GM23338 (cell line): ENCODE results near the gene CAPS. TPM values are rescaled to one million over a fixed set of nuclear protein-coding genes. Genes with fewer than 3 reads are reported as not detected.

ENCODE experiments used
- ATAC-seq: fragments of 200-7000 bp; cut with Tn5 transposase; 3 replicates; pipeline ENCODE4 v1.9.1; 2020
- DNase-seq: peaks from one replicate; pipeline ENCODE4 v3.0.0-alpha.2; 2015; ENCODE audit warnings: low spot score
- H2AFZ ChIP-seq: fragments of 200-600 bp; sonication (generic); 2 replicates; pipeline ENCODE4 v1.8.0; 2016; ENCODE audit warnings: antibody characterized with exemption, mild to moderate bottlenecking, moderate library complexity
- H3F3A ChIP-seq: fragments of 200-600 bp; sonication (generic); replicated peaks from 2 replicates; pipeline ENCODE4 v1.8.0; 2017; ENCODE audit warnings: antibody characterized with exemption, mixed run types, low read depth
- H3K27ac ChIP-seq: fragments of 200-600 bp; sonication (generic); 2 replicates; pipeline ENCODE4 v1.6.1; 2016; ENCODE audit warnings: low read depth
- H3K27me3 ChIP-seq: fragments of 200-600 bp; sonication (generic); 2 replicates; pipeline ENCODE4 v1.8.0; 2016; ENCODE audit warnings: mild to moderate bottlenecking, mixed run types, moderate library complexity; ENCODE audit not compliant: insufficient read depth
- H3K36me3 ChIP-seq: fragments of 200-600 bp; sonication (generic); 2 replicates; pipeline ENCODE4 v1.8.0; 2016; ENCODE audit warnings: mild to moderate bottlenecking; ENCODE audit not compliant: insufficient read depth
- H3K4me1 ChIP-seq: fragments of 200-600 bp; sonication (generic); 2 replicates; pipeline ENCODE4 v1.8.0; 2016; ENCODE audit warnings: mild to moderate bottlenecking, moderate library complexity; ENCODE audit not compliant: insufficient read depth
- H3K4me2 ChIP-seq: fragments of 200-600 bp; sonication (generic); 2 replicates; pipeline ENCODE4 v1.7.1; 2017; ENCODE audit warnings: mixed run types
- H3K4me3 ChIP-seq: fragments of 200-600 bp; sonication (generic); 2 replicates; pipeline ENCODE4 v1.6.1; 2016; ENCODE audit warnings: mixed run types
- H3K79me2 ChIP-seq: fragments of 200-600 bp; sonication (generic); replicated peaks from 2 replicates; pipeline ENCODE4 v1.8.0; 2017; ENCODE audit warnings: mild to moderate bottlenecking; ENCODE audit not compliant: insufficient read depth
- H3K9me2 ChIP-seq: fragments of 200-600 bp; sonication (generic); 2 replicates; pipeline ENCODE4 v1.8.0; 2017; ENCODE audit not compliant: insufficient read depth
- H4K20me1 ChIP-seq: fragments of 200-600 bp; sonication (generic); replicated peaks from 2 replicates; pipeline ENCODE4 v1.8.0; 2017; ENCODE audit warnings: mild to moderate bottlenecking; ENCODE audit not compliant: insufficient read depth
- H3K27ac Mint-ChIP-seq: 2 replicates; pipeline ENCODE4 v1.8.0; 2020; ENCODE audit warnings: inconsistent platforms, mild to moderate bottlenecking, moderate library complexity, mixed read lengths
- H3K27me3 Mint-ChIP-seq: 3 replicates; pipeline ENCODE4 v1.8.0; 2022; ENCODE audit warnings: low read depth, mild to moderate bottlenecking, moderate library complexity, mixed read lengths, inconsistent platforms; ENCODE audit not compliant: insufficient read depth, poor library complexity
- H3K36me3 Mint-ChIP-seq: 3 replicates; pipeline ENCODE4 v1.8.0; 2021; ENCODE audit warnings: low read depth, mild to moderate bottlenecking, inconsistent platforms, moderate library complexity, mixed read lengths
- H3K4me1 Mint-ChIP-seq: 3 replicates; pipeline ENCODE4 v1.8.0; 2020; ENCODE audit warnings: mild to moderate bottlenecking, inconsistent platforms, mixed read lengths
- H3K4me3 Mint-ChIP-seq: 3 replicates; pipeline ENCODE4 v1.8.0; 2021; ENCODE audit warnings: moderate library complexity, mild to moderate bottlenecking, inconsistent platforms, mixed read lengths
- H3K9me3 Mint-ChIP-seq: 3 replicates; pipeline ENCODE4 v1.8.0; 2020; ENCODE audit warnings: moderate library complexity, mild to moderate bottlenecking, inconsistent platforms, mixed read lengths
- CREB1 ChIP-seq: fragments of 250-450 bp; sonication (Bioruptor Pico); IDR thresholded peaks from 2 replicates; pipeline ENCODE4 v1.5.0; 2020; ENCODE audit warnings: low read depth, mild to moderate bottlenecking, moderate library complexity
- CTCF ChIP-seq, 2 experiments: fragments of 200-600 bp in 1 of 2; sonication (generic) in 1 of 2; conservative IDR thresholded peaks; 2 replicates each; pipeline versions ENCODE4 v1.5.1 to v1.6.1; 2016 to 2017; ENCODE audit warnings: antibody characterized with exemption in 2 of 2, low read depth in 2 of 2, mild to moderate bottlenecking in 2 of 2, moderate library complexity in 1 of 2
- ETS1 ChIP-seq: IDR thresholded peaks from 2 replicates; pipeline ENCODE4 v1.6.1; 2016; ENCODE audit warnings: antibody characterized with exemption
- EZH2 ChIP-seq: fragments of 200-600 bp; sonication (generic); IDR thresholded peaks from one replicate; pipeline ENCODE4 v1.8.0; 2017; ENCODE audit warnings: antibody characterized with exemption, mild to moderate bottlenecking, low read depth; ENCODE audit not compliant: unreplicated experiment
- EZH2phosphoT487 ChIP-seq: fragments of 200-600 bp; sonication (generic); IDR thresholded peaks from one replicate; pipeline ENCODE4 v1.8.1; 2018; ENCODE audit warnings: antibody characterized with exemption; ENCODE audit not compliant: unreplicated experiment
- JUNB ChIP-seq: IDR thresholded peaks from one replicate; pipeline ENCODE4 v1.6.1; 2016; ENCODE audit warnings: antibody characterized with exemption; ENCODE audit not compliant: unreplicated experiment
- NANOG ChIP-seq: IDR thresholded peaks from 2 replicates; pipeline ENCODE4 v1.6.1; 2016; ENCODE audit warnings: antibody characterized with exemption, borderline replicate concordance
- POLR2AphosphoS5 ChIP-seq: IDR thresholded peaks from 2 replicates; pipeline ENCODE4 v1.6.1; 2016; ENCODE audit warnings: antibody characterized with exemption, low read depth
- REST ChIP-seq: IDR thresholded peaks from one replicate; pipeline ENCODE4 v1.6.1; 2018; ENCODE audit warnings: antibody characterized with exemption; ENCODE audit not compliant: unreplicated experiment
- STAT1 ChIP-seq: IDR thresholded peaks from one replicate; pipeline ENCODE4 v1.6.1; 2016; ENCODE audit warnings: antibody characterized with exemption; ENCODE audit not compliant: unreplicated experiment
- ZNF114 ChIP-seq: fragments of 250-450 bp; sonication (Bioruptor Pico); IDR thresholded peaks from 2 replicates; pipeline ENCODE4 v1.5.0; 2020; ENCODE audit warnings: mild to moderate bottlenecking, moderate library complexity
- ZNF331 ChIP-seq: fragments of 250-450 bp; sonication (Bioruptor Pico); IDR thresholded peaks from 2 replicates; pipeline ENCODE4 v1.5.0; 2020; ENCODE audit warnings: low read depth, mild to moderate bottlenecking, moderate library complexity
- ZNF462 ChIP-seq: fragments of 250-450 bp; sonication (Bioruptor Pico); IDR thresholded peaks from 2 replicates; pipeline ENCODE4 v1.5.0; 2020; ENCODE audit warnings: mild to moderate bottlenecking, moderate library complexity
- polyA plus RNA-seq: library from polyadenylated mRNA; unstranded; fragments of >200 nt; fragmentation: Nextera tagmentation; extraction: Ambion mirVana; gene quantifications from 2 replicates; pipeline ENCODE4 v1.2.1, GENCODE V29; 2016
- total RNA-seq: library from RNA; depleted of rRNA; stranded (reverse); fragments of >200 nt; shearing (Covaris generic); gene quantifications from 2 replicates; pipeline ENCODE4 v1.2.3, GENCODE V29; 2014

CAPS gene
- total and polyA plus RNA-seq, 2 experiments from 2014 or later = 1.5 to 3.2 TPM

- Mint-ChIP-seq H3K4me1 (no peaks in the 10 kb centered on the region), H3K27me3 (peaks cover 6% of the 10 kb centered on the region), H3K36me3 (no peaks in the 10 kb centered on the region), H3K27ac (no peak overlapping the region), H3K9me3 (no peaks in the 10 kb centered on the region; the same call in 2 of the 3 replicates), H3K4me3 (no peak overlapping the region)
- H3K9me2 ChIP-seq = no peaks in the 10 kb centered on the region
- DNase-seq (no peak), ATAC-seq (no peak)
- H3K4me2 ChIP-seq = no peak overlapping the region
- no peaks in the 10 kb centered on the region for H3K79me2 ChIP-seq
- no peak overlapping the region for H2AFZ ChIP-seq
- no peaks in the 10 kb centered on the region for H3K36me3 ChIP-seq
- TF ChIP-seq ZNF462 (CRISPR knock-in tag) = no peak
- TF ChIP-seq POLR2AphosphoS5 = no peak
- no peak for TF ChIP-seq NANOG
- no peak for TF ChIP-seq EZH2
- TF ChIP-seq ZNF114 = no peak
- TF ChIP-seq JUNB = no peak
- TF ChIP-seq CTCF (conservative IDR thresholded peaks at IDR 0.05; ENCODE audit: low read depth in 2 of 2) = no peak
- TF ChIP-seq CREB1 (CRISPR knock-in tag) = no peak
- no peak for TF ChIP-seq REST
- TF ChIP-seq ZNF331 = no peak
- no peak for TF ChIP-seq STAT1
- TF ChIP-seq ETS1 = no peak
- TF ChIP-seq EZH2phosphoT487 = no peak
- H3K27ac ChIP-seq = no peak overlapping the region
- H3K4me3 ChIP-seq = no peak overlapping the region
- H3K4me1 ChIP-seq = no peaks in the 10 kb centered on the region
- H3K27me3 ChIP-seq = no peaks in the 10 kb centered on the region
- no peaks in the 10 kb centered on the region for H3F3A ChIP-seq
- H4K20me1 ChIP-seq = no peaks in the 10 kb centered on the region
These were observed 40.3 kb upstream of the CAPS start for GRCh38 chr19:5873617-5874199.
